Left ventricle myocardium inferior (tissue), 1 donor: ENCODE measurements around the gene HOXB5. TPM values are rescaled to one million over a fixed set of nuclear protein-coding genes. Genes with fewer than 3 reads are reported as not detected.

Experiments used
- DNase-seq: peaks from one replicate; pipeline ENCODE4 v3.0.0-alpha.2; 2020
- H3K27ac ChIP-seq: fragments of 200-600 bp; replicated peaks from 2 replicates; pipeline ENCODE4 v1.8.0; 2021
- H3K27me3 ChIP-seq: fragments of 200-600 bp; 2 replicates; pipeline ENCODE4 v1.8.0; 2021; ENCODE audit warnings: low read depth
- H3K36me3 ChIP-seq: fragments of 200-600 bp; 2 replicates; pipeline ENCODE4 v1.8.0; 2021
- H3K4me1 ChIP-seq: fragments of 200-600 bp; 2 replicates; pipeline ENCODE4 v1.8.0; 2021
- H3K4me3 ChIP-seq: fragments of 200-600 bp; 2 replicates; pipeline ENCODE4 v1.8.0; 2021; ENCODE audit warnings: mild to moderate bottlenecking, moderate library complexity
- H3K9me3 ChIP-seq: fragments of 200-600 bp; replicated peaks from 2 replicates; pipeline ENCODE4 v1.8.0; 2021
- CTCF ChIP-seq: fragments of 200-600 bp; IDR thresholded peaks from 2 replicates; pipeline ENCODE4 v1.8.0; 2021; ENCODE audit warnings: antibody characterized with exemption, mild to moderate bottlenecking, borderline replicate concordance
- intact Hi-C: fragments of 100-400 bp; cut with micrococcal nuclease; formaldehyde crosslinking; loops from one replicate; pipeline ENCODE4 v1.11.0; 2022
- total RNA-seq: library from RNA; stranded (reverse); fragmentation: NEBNext Ultra II Directional; extraction: Animal tissue kit (Norgen Biotek cat#: 25700); gene quantifications from one replicate; pipeline ENCODE4 v1.2.1, GENCODE V29; 2021
- donor health status: DM: no; HTN: yes; CAD: no; lungs with severe emphysema.

The HOXB5 gene
- total RNA-seq, 1 donor from 2014 or later, result not detected

- no peak overlapping the region for H3K4me3 ChIP-seq
- no peaks in the 10 kb centered on the region for H3K36me3 ChIP-seq
- DNase-seq, result no peak
- TF ChIP-seq CTCF, result no peak
- no peak overlapping the region for H3K27ac ChIP-seq
- intact Hi-C loops, result no loop called here
- peaks cover 6% of the 10 kb centered on the region for H3K4me1 ChIP-seq
- H3K9me3 ChIP-seq, result no peaks in the 10 kb centered on the region
- peaks cover 100% of the 10 kb centered on the region for H3K27me3 ChIP-seq
These were observed 46.6 kb upstream of the HOXB5 start for GRCh38 chr17:48639982-48640857.

DNA sequence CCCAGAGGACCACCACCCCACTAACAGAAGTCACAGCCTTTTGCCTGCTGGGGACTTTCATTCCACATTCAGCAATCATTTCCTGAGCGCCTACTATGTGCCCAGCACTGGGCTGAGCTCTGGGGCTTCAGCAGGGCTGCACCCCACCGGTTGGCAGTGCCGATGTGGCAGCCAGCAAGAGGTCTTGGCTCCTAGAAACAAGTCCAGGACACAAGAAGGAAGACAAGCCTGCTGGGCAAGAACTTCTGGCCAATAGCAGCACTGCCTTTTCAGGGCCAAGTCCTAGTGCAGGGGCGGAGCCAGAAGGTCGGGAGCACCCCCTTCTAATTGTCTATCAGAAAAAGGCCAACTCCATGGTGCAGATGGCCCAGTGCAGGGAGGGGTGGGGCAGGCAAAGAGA is 45.6 kb upstream of the HOXB5 start:
- intact Hi-C loops, result no loop called here
- H3K36me3 ChIP-seq, result no peaks in the 10 kb centered on the region
- H3K9me3 ChIP-seq, result no peaks in the 10 kb centered on the region
- H3K27ac ChIP-seq, result no peak overlapping the region
- no peak for DNase-seq
- TF ChIP-seq CTCF, result no peak
- H3K4me1 ChIP-seq, result peaks cover 6% of the 10 kb centered on the region
- peaks cover 100% of the 10 kb centered on the region for H3K27me3 ChIP-seq
- no peak overlapping the region for H3K4me3 ChIP-seq

GRCh38 chr17:48637323-48638260 is 44.0 kb upstream of the HOXB5 start:
- Histone ChIP-seq H3K27ac (no peak overlapping the region), H3K27me3 (peaks cover 100% of the 10 kb centered on the region), H3K4me3 (no peak overlapping the region), H3K36me3 (no peaks in the 10 kb centered on the region), H3K9me3 (no peaks in the 10 kb centered on the region), H3K4me1 (peaks cover 15% of the 10 kb centered on the region)
- intact Hi-C loops, result no loop called here
- TF ChIP-seq CTCF, result no peak
- no peak for DNase-seq

GRCh38 chr17:48636177-48637018 is 42.8 kb upstream of the HOXB5 start:
- intact Hi-C loops, result no loop called here
- H3K4me1 ChIP-seq, result peaks cover 15% of the 10 kb centered on the region
- no peaks in the 10 kb centered on the region for H3K36me3 ChIP-seq
- no peak overlapping the region for H3K27ac ChIP-seq
- peak; percentile 53 for TF ChIP-seq CTCF
- DNase-seq, result peak; percentile 47
- H3K27me3 ChIP-seq, result peaks cover 100% of the 10 kb centered on the region
- H3K4me3 ChIP-seq, result no peak overlapping the region
- no peaks in the 10 kb centered on the region for H3K9me3 ChIP-seq
